NCI-H69 (cell line): ENCODE results near the gene SLC27A6.
"Not testable (repeated sequence)": the region's sequence is repeated elsewhere in the genome, so short reads cannot be mapped to it uniquely, and the experiment has no call there.

Source experiments
- DNase-seq: peaks from one replicate; lab custom pipeline; 2025; lab: John Stamatoyannopoulos, UW

Gene SLC27A6

GRCh38 chr5:129001841-129002526 is 36.7 kb downstream of the SLC27A6 start:
- no peak for DNase-seq

GRCh38 chr5:129002527-129002842 is 37.2 kb downstream of the SLC27A6 start:
- no peak for DNase-seq

DNA sequence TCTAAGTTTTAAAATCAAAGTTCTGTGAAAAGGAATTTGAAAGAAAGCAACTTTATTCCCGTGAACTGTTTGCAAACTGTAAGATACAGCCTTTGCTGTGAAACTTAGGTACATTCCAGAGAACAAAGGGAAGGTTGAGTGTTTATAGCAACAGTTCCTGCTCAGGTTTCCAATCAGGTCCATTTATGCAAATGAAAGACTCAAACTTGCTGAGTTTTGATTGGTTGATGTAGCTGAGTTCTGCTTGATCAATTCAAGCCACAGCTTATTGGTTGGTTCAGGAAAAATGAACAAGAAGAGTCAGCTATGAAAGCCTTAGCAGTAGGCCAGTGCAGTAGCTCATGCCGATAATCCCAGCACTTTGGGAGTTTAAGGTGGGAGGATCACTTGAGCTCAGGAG is 37.9 kb downstream of the SLC27A6 start:
- no peak for DNase-seq

- no peak for DNase-seq
Measured at GRCh38 chr5:129014185-129014584, 48.9 kb downstream of the SLC27A6 start.

DNA sequence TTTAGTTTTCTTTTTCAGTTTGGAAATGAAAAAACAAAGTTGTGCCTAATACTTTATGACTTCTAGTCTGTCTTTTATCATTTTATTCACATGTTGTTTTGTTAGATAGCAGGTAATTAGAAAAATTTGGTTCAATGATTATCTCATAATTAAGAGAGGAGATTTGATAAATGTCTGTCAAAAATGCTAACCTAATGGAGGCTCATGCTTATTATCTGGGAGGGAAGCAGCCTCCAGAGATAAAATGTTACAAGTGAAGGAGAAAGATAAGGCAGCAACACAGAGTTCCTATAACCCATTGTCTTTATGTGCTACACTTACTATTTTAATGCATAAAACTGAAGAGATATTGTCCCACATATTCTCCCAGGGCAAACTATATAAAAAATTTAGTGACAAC is 53.5 kb downstream of the SLC27A6 start:
- DNase-seq = no peak

- no peak for DNase-seq
Measured at GRCh38 chr5:129019401-129019908, 54.2 kb downstream of the SLC27A6 start.

DNA sequence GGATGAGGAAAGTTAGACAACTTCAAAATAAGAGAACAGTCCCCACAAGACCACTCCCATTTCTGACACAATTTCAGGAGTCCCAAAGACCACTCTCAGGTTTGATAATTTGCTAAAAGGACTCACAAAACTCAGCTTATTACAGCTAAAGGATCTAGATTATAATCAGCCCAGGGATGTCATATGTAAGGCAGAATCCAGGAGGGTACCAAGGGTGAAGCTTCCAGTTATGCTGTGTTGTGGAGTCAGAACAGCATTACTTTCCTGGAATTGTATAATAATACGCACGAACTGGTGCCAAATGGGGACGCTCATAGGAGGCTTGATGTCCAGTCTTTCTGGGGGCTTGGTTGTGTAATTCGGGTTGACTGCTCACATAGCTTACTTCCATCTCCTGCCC is 55.4 kb downstream of the SLC27A6 start:
- DNase-seq = no peak

GRCh38 chr5:129021744-129022143 is 56.5 kb downstream of the SLC27A6 start:
- no peak for DNase-seq

DNA sequence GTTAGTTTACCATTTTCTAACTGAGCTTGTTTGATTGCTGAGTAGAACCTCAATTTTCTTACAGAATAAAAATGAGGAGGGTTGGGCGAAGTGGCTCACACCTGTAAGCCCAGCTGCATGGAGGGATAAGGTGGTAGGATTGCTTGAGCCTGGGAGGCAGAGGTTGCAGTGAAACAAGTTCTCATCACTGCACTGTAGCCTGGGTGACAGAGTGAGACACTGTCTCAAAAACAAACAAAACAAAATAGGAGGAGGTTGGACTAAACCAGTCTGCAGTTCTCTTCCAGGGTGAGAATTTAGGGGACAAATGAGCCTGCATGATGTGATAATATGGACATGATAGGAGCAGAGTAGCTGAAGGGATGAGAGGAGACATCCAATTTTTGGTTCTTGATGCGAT is 57.3 kb downstream of the SLC27A6 start:
- DNase-seq = no peak

DNA sequence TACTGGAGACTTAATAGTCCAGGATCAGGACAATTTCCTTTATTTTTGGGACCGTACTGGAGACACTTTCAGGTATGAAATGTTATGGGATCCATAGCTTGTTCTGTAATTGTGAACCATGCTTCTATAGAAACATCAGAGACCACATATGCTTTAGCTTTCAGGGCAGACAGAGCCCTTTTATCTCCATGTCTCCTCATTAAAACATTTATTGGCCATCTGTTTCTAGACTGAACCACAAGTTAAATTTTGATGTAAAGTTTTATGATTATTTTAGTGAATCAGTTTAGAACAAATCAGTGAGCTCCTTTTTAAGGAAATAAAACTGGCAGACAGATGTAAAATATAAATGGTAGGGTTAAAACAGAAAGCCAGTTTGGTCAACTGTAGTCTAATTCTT is 62.0 kb downstream of the SLC27A6 start:
- no peak for DNase-seq

GRCh38 chr5:129031886-129032683 is 66.8 kb downstream of the SLC27A6 start:
- DNase-seq = no peak

DNA sequence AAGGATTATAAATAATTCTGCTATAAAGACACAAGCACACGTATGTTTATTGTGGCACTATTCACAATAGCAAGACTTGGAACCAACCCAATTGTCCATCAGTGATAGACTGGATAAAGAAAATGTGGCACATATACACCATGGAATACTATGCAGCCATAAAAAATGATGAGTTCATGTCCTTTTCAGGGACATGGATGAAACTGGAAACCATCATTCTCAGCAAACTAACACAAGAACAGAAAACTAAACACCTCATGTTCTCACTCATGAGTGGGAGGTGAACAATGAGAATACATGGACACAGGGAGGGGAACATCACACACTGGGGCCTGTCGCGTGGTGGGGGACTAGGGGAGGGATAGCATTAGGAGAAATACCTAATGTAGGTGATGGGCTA is 71.0 kb downstream of the SLC27A6 start:
- DNase-seq = not testable (repeated sequence)

DNA sequence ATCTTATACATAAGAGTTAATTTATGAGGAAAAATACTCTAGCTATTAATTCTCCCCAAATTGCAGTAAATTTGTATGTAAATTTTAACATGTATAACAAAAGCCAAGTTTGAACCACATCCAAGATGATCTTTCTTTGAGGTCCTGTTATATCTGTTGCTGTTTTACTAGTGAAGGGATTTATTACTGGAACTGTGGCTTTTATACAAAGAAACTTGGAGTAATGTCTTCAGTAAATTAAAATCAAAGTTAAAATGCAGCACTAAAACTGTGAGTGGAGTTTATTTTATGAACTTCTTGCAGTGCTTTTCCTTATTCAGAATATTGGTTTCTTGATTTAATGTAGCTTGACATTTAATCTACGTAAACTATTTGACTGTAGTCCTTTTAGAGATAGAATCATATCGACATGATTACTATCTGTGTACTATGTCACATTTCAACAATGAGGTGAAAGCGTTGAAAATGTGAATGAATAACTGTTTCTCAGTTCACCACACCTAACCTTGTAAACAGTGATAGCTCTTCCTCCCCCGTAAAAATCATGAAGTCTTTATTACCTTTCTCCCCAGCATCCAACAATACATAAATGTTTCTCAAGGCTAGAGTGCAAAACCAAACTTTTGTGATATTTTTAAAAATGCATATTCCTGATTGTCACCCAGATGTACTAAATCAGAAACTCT is 76.1 kb downstream of the SLC27A6 start:
- DNase-seq = no peak

- no peak for DNase-seq
Measured at GRCh38 chr5:129042306-129042705, 77.0 kb downstream of the SLC27A6 start.

DNA sequence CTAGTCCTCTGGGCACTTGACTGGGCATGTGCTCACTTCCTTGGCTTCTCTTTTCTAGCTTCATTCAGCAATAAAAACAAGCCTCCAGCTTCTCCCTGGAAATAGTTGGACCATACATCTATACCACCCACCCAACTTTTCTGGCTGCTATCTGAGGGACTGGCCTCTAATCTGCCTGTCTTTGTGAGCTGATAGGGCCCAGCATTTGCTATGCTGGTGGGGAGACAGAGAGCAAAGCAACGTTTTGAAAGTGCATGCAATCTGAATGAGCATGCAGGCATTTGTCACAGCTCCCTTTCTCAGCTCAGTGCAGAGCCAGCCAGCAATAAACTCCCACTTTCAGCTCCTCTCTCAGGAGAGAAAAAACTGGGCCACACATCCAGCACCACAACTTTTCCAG is 78.6 kb downstream of the SLC27A6 start:
- DNase-seq = no peak

GRCh38 chr5:129046151-129046550 is 80.9 kb downstream of the SLC27A6 start:
- no peak for DNase-seq

GRCh38 chr5:129048509-129048908 is 83.2 kb downstream of the SLC27A6 start:
- DNase-seq = no peak

- no peak for DNase-seq
Measured at GRCh38 chr5:129049126-129049799, 84.0 kb downstream of the SLC27A6 start.

DNA sequence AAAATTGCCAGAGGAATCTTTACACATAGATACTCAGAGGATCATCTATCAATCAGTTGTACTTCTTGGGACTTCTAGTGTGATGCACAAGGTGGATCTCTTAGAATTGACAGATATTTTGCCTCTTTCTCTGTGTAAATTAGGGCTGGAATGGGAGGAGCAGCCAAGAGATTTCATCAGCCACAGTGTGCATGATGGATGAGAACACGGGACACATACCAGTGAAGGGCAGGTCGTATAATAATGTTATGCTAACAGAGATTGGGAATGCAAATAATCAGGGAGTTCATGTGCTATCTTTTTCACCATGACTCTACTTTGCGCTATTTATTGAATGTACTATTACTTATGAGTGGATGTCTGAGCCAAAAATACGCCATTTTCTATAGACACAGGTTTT is 86.0 kb downstream of the SLC27A6 start:
- DNase-seq = no peak

GRCh38 chr5:129053438-129053837 is 88.2 kb downstream of the SLC27A6 start:
- DNase-seq = no peak

- no peak for DNase-seq
Measured at GRCh38 chr5:129057329-129057728, 92.0 kb downstream of the SLC27A6 start.

DNA sequence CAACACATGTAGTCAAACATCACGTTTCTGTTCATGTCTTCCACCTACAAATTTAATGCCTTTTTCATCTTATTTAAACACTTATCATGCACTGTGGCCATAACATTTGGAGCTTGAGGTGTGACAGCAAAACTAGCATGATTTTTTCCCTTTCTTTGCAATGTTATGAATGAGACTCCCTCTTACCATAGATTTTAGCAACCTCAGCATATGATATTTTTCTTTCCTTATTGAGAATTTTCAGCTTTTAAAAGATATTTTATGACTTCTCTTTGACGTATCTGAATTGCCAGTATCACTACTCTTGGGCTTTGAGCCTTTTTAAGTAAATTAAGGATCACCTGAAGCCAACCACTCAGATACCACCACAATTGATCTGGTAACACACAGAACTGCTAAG is 96.6 kb downstream of the SLC27A6 start:
- no peak for DNase-seq
